Mesenchymal stem cell (in vitro differentiated cells and primary cell): ENCODE results near the gene NOL4L.
A peak's percentile ranks its signal among the peaks of the same experiment; 100 is the strongest.

Experiments
- DNase-seq: peaks from one replicate; pipeline ENCODE4 v3.0.0-alpha.2; 2013
- H2AFZ ChIP-seq: one replicate; pipeline ENCODE4 v1.6.1; 2013; ENCODE audit warnings: low read depth, mild to moderate bottlenecking, control low read depth, inconsistent platforms, low read length, moderate library complexity
- H2AK5ac ChIP-seq: 2 replicates; pipeline ENCODE4 v1.6.1; 2013; ENCODE audit warnings: low read length, moderate library complexity, mild to moderate bottlenecking, inconsistent platforms; ENCODE audit not compliant: severe bottlenecking
- H2BK120ac ChIP-seq: one replicate; pipeline ENCODE4 v1.6.1; 2013; ENCODE audit warnings: low read depth, mild to moderate bottlenecking, inconsistent platforms, low read length, moderate library complexity
- H2BK12ac ChIP-seq, 2 experiments: one replicate each; pipeline ENCODE4 v1.6.1; 2013; ENCODE audit warnings: inconsistent platforms in 2 of 2, low read length in 2 of 2, mild to moderate bottlenecking in 2 of 2, moderate library complexity in 2 of 2, control low read depth in 1 of 2
- H2BK15ac ChIP-seq: one replicate; pipeline ENCODE4 v1.6.1; 2013; ENCODE audit warnings: mild to moderate bottlenecking, low read depth, inconsistent platforms; ENCODE audit not compliant: poor library complexity, severe bottlenecking
- H2BK5ac ChIP-seq: 2 replicates; pipeline ENCODE4 v1.6.1; 2013; ENCODE audit warnings: low read depth, mild to moderate bottlenecking, low read length, control low read depth, inconsistent platforms; ENCODE audit not compliant: poor library complexity, severe bottlenecking
- H3K14ac ChIP-seq, 2 experiments: one replicate each; pipeline ENCODE4 v1.6.1; 2013; ENCODE audit warnings: inconsistent platforms in 2 of 2, low read length in 2 of 2, control low read depth in 1 of 2, mild to moderate bottlenecking in 1 of 2, moderate library complexity in 1 of 2
- H3K18ac ChIP-seq, 2 experiments: one replicate each; pipeline ENCODE4 v1.6.1; 2013; ENCODE audit warnings: inconsistent platforms in 2 of 2, low read length in 2 of 2, control low read depth in 1 of 2, low read depth in 1 of 2, mild to moderate bottlenecking in 1 of 2
- H3K23ac ChIP-seq, 2 experiments: one replicate each; pipeline ENCODE4 v1.6.1; 2013; ENCODE audit warnings: inconsistent platforms in 2 of 2, low read length in 2 of 2, mild to moderate bottlenecking in 2 of 2, moderate library complexity in 2 of 2, control low read depth in 1 of 2
- H3K27ac ChIP-seq: 2 replicates; pipeline ENCODE4 v1.5.1; 2013; ENCODE audit warnings: mild to moderate bottlenecking, moderate library complexity, low read length, control low read depth, inconsistent platforms; ENCODE audit not compliant: poor library complexity, severe bottlenecking
- H3K27me3 ChIP-seq, 2 experiments: 2 replicates each; pipeline versions ENCODE4 v1.6.1 to v1.7.0; 2013; ENCODE audit warnings: low read length in 2 of 2, mild to moderate bottlenecking in 2 of 2, moderate library complexity in 2 of 2, control low read depth in 1 of 2, inconsistent platforms in 1 of 2; ENCODE audit not compliant: control insufficient read depth in 1 of 2, insufficient read depth in 1 of 2
- H3K36me3 ChIP-seq, 2 experiments: 2 replicates each; pipeline versions ENCODE4 v1.6.1 to v1.7.0; 2013; ENCODE audit warnings: low read length in 2 of 2, control low read depth in 1 of 2, inconsistent platforms in 1 of 2, low read depth in 1 of 2, mild to moderate bottlenecking in 1 of 2; ENCODE audit not compliant: insufficient read depth in 2 of 2, control insufficient read depth in 1 of 2
- H3K4ac ChIP-seq, 2 experiments: one replicate each; pipeline ENCODE4 v1.6.1; 2013; ENCODE audit warnings: inconsistent platforms in 2 of 2, low read length in 2 of 2, mild to moderate bottlenecking in 2 of 2, moderate library complexity in 2 of 2, control low read depth in 1 of 2, low read depth in 1 of 2
- H3K4me1 ChIP-seq: 2 replicates; pipeline ENCODE4 v1.6.1; 2013; ENCODE audit warnings: low read depth, low read length, control low read depth; ENCODE audit not compliant: control insufficient read depth, insufficient read depth
- H3K4me2 ChIP-seq: 2 replicates; pipeline ENCODE4 v1.6.1; 2013; ENCODE audit warnings: low read length, mild to moderate bottlenecking, inconsistent platforms; ENCODE audit not compliant: poor library complexity, severe bottlenecking
- H3K4me3 ChIP-seq, 2 experiments: 2 replicates each; pipeline versions ENCODE4 v1.5.1 to v1.7.0; 2013; ENCODE audit warnings: low read length in 2 of 2, mild to moderate bottlenecking in 2 of 2, control low read depth in 1 of 2, low read depth in 1 of 2; ENCODE audit not compliant: insufficient read depth in 1 of 2
- H3K79me1 ChIP-seq: replicated peaks from 2 replicates; pipeline ENCODE4 v1.6.1; 2013; ENCODE audit warnings: mild to moderate bottlenecking, control low read depth, low read length, inconsistent platforms; ENCODE audit not compliant: poor library complexity, severe bottlenecking
- H3K9ac ChIP-seq: 2 replicates; pipeline ENCODE4 v1.7.0; 2013; ENCODE audit warnings: mild to moderate bottlenecking, low read length, moderate library complexity
- H3K9me3 ChIP-seq: 2 replicates; pipeline ENCODE4 v1.7.0; 2013; ENCODE audit warnings: mild to moderate bottlenecking, low read length; ENCODE audit not compliant: control insufficient read depth
- H4K8ac ChIP-seq: one replicate; pipeline ENCODE4 v1.6.1; 2013; ENCODE audit warnings: inconsistent platforms, mild to moderate bottlenecking, low read length, moderate library complexity
- H4K91ac ChIP-seq: one replicate; pipeline ENCODE4 v1.6.1; 2013; ENCODE audit warnings: mild to moderate bottlenecking, low read length, inconsistent platforms
- WGBS: methylation state at CpG from one replicate; pipeline ENCODE4 v1.1.7; 2013; ENCODE audit warnings: mixed read lengths; 5-methylcytosine and 5-hydroxymethylcytosine counted together

NOL4L gene

DNA sequence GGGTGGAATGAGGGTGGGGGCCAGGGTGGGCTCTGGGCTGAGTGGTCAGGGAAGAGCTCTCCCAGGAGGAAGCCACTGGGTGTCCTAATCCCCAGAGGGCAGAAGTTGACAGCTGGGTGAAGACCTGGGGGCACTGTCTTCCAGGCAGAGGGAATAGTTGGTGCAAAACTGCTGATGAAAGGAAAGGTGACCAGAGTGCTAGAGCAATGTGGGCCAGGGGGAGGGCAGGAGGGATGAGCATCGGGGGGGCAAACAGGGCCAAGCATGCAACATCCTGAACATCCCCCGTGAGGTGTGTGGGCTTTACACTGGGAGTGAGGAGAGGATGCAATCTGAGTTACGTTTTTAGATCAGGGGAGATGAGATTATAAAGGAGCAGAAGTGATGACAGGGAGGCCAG is 97.8 kb downstream of the NOL4L start:
- Histone ChIP-seq H3K4me2 (no peak overlapping the region), H3K4ac (no peak overlapping the region), H3K4me1 (peaks cover 2% of the 10 kb centered on the region), H2AK5ac (no peak overlapping the region), H2BK12ac (no peak overlapping the region), H3K79me1 (peaks cover 5% of the 10 kb centered on the region), H3K23ac (no peak overlapping the region), H4K91ac (no peak overlapping the region), H3K27me3 (peaks cover 0 to 5% of the 10 kb centered on the region in 2 experiments), H4K8ac (no peak overlapping the region), H2AFZ (no peak overlapping the region), H3K18ac (no peak overlapping the region), H2BK5ac (no peak overlapping the region), H3K9ac (no peak overlapping the region), H2BK15ac (no peak overlapping the region), H3K9me3 (peaks cover 5% of the 10 kb centered on the region), H3K14ac (peak overlapping the region in 1 of 2 experiments; percentile 22), H3K27ac (no peak overlapping the region), H3K4me3 (no peak overlapping the region), H2BK120ac (no peak overlapping the region), H3K36me3 (no peaks in the 10 kb centered on the region)
- WGBS = 97% methylated on average over 3 of the region's 3 CpGs
- no peak for DNase-seq

DNA sequence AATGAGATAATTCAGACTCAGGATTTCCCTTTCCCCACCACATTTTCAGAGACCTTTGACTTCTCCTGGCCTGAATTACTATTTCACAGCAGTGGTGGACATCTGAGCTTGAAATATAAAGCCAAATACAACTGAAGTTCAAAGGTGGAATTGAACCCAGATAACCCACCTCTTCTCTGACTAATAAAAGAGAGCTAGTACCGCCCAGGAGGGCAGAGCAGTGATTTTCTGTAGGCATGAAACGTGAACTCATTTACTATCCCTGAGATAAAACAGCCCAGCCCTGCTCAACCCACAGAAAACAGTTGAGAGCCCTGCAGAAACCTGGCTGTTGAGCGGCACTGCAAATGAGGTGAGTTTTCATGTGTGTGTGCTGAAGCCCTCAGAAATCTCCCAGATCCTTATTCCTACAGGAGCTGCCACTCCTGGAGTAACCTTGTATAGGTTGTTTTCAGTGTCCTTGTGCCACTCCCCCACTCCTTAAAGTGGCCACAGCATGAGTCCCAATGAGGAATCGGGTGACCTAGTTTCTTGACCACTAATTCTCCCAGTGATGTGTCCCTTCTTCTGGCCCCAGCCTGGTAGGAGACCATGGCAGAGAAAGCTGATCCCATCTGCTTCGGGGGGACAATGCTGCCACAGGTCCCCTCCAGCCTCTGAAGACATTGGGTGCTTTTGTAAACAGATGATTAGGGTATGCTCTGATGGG is 99.2 kb downstream of the NOL4L start:
- Histone ChIP-seq H2BK12ac (no peak overlapping the region), H3K4ac (no peak overlapping the region), H4K8ac (no peak overlapping the region), H3K18ac (no peak overlapping the region), H2BK120ac (no peak overlapping the region), H3K4me3 (no peak overlapping the region), H3K27ac (no peak overlapping the region), H3K9me3 (peaks cover 5% of the 10 kb centered on the region), H3K14ac (no peak overlapping the region), H2BK15ac (no peak overlapping the region), H3K36me3 (no peaks in the 10 kb centered on the region), H3K23ac (no peak overlapping the region), H3K9ac (no peak overlapping the region), H2AK5ac (peak overlapping the region; percentile 21), H3K79me1 (peaks cover 5% of the 10 kb centered on the region), H3K4me2 (no peak overlapping the region), H4K91ac (no peak overlapping the region), H2AFZ (no peak overlapping the region), H3K4me1 (peaks cover 6% of the 10 kb centered on the region), H3K27me3 (peaks cover 0 to 5% of the 10 kb centered on the region in 2 experiments), H2BK5ac (no peak overlapping the region)
- 62% methylated on average over 5 of the region's 5 CpGs for WGBS
- no peak for DNase-seq

DNA sequence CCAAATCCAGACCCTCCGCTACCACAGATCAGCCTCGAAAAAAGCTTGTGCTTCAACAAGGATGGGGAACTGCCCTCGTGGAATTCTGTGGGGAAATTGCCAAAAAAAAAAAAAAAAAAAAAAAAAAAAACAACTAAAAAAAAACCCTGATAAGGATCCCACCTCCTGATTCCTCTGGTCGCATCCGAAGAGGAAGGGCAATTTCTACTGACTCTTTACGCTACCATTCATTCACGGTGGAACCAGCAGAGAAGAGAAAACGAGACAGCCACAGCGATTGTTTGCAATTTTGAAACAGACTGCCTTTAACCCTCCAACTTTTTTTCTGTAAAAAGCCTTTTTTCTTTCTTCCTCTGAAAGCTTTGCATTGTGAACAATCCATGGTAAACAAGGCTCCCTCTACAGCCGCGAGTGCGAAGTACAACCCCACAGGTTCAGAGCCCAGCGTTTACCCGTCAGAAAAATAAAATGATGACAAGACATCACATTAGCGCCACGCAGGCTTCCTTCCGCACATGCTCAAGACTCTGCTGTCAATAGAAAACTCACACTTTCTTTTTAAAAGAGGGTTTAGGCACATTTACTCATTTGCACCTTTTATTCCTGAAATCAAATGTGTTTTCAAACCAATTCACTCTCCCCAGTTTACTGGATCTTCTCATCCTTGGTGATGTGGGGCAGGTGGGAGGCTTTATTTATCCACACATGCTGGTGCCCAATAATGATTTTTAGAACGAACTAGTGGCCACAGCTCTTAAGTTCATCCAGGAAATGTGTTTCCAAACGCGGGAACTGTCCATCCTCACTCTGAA is 100.0 kb downstream of the NOL4L start:
- Histone ChIP-seq H3K9ac (peak overlapping the region; percentile 72), H3K4me2 (peak overlapping the region; percentile 98), H3K36me3 (no peaks in the 10 kb centered on the region), H3K79me1 (peaks cover 5% of the 10 kb centered on the region), H3K4me3 (peak overlapping the region; percentile 69 to 79), H2AFZ (peak overlapping the region; percentile 58), H2BK120ac (peak overlapping the region; percentile 96), H3K4ac (peak overlapping the region; percentile 90 to 97), H2BK12ac (peak overlapping the region in 1 of 2 experiments; percentile 98), H3K9me3 (peaks cover 5% of the 10 kb centered on the region), H3K27ac (peak overlapping the region; percentile 92), H3K27me3 (peaks cover 0 to 5% of the 10 kb centered on the region in 2 experiments), H2AK5ac (peak overlapping the region; percentile 21), H4K8ac (peak overlapping the region; percentile 95), H2BK5ac (peak overlapping the region; percentile 96), H4K91ac (no peak overlapping the region), H2BK15ac (peak overlapping the region; percentile 95), H3K14ac (no peak overlapping the region), H3K18ac (peak overlapping the region; percentile 88 to 97), H3K4me1 (peaks cover 13% of the 10 kb centered on the region), H3K23ac (peak overlapping the region; percentile 79 to 90)
- peak; percentile 89 for DNase-seq
- 6% methylated on average over 17 of the region's 20 CpGs for WGBS
